Osteoblast (primary cell): Measurements from ENCODE around the gene LPIN3. TPM values are rescaled to one million over a fixed set of nuclear protein-coding genes. Genes with fewer than 3 reads are reported as not detected.

Experiments used
- DNase-seq: peaks from one replicate; pipeline ENCODE4 v3.0.0; 2011; ENCODE audit warnings: low spot score, mixed read lengths; ENCODE audit not compliant: insufficient read length; ENCODE audit errors: missing footprints
- H2AFZ ChIP-seq: 2 replicates; pipeline ENCODE4 v1.6.0; 2011; ENCODE audit warnings: mild to moderate bottlenecking, low read length
- H3K27ac ChIP-seq: 2 replicates; pipeline ENCODE4 v1.5.1; 2011; ENCODE audit warnings: mild to moderate bottlenecking, low read depth, low read length, moderate library complexity
- H3K27me3 ChIP-seq: 2 replicates; pipeline ENCODE4 v1.6.0; 2012; ENCODE audit warnings: mild to moderate bottlenecking, control low read depth, inconsistent platforms, low read length, moderate library complexity; ENCODE audit not compliant: insufficient read depth
- H3K36me3 ChIP-seq: 2 replicates; pipeline ENCODE4 v1.5.1; 2011; ENCODE audit warnings: mild to moderate bottlenecking, low read length, control low read depth, moderate library complexity; ENCODE audit not compliant: insufficient read depth
- H3K4me1 ChIP-seq: 2 replicates; pipeline ENCODE4 v1.5.1; 2011; ENCODE audit warnings: mild to moderate bottlenecking, low read length, control low read depth, moderate library complexity; ENCODE audit not compliant: insufficient read depth
- H3K4me2 ChIP-seq: 2 replicates; pipeline ENCODE4 v1.6.0; 2011; ENCODE audit warnings: mild to moderate bottlenecking, low read length; ENCODE audit not compliant: insufficient read depth
- H3K4me3 ChIP-seq: fragments of 200-600 bp; sonication (generic); 3 replicates; pipeline ENCODE4 v1.5.1; 2012; ENCODE audit warnings: mild to moderate bottlenecking, low read length, inconsistent platforms; ENCODE audit not compliant: insufficient read depth
- H3K79me2 ChIP-seq: 2 replicates; pipeline ENCODE4 v1.6.0; 2012; ENCODE audit warnings: mild to moderate bottlenecking, low read length, control low read depth, inconsistent platforms; ENCODE audit not compliant: insufficient read depth
- H3K9me3 ChIP-seq: 2 replicates; pipeline ENCODE4 v1.5.1; 2011; ENCODE audit warnings: low read depth, low read length, control low read depth
- H4K20me1 ChIP-seq: 2 replicates; pipeline ENCODE4 v1.6.0; 2012; ENCODE audit warnings: mild to moderate bottlenecking, low read length, control low read depth; ENCODE audit not compliant: insufficient read depth
- CTCF ChIP-seq: IDR thresholded peaks from 2 replicates; pipeline ENCODE4 v1.5.1; 2011; ENCODE audit warnings: mild to moderate bottlenecking, low read depth, low read length, moderate library complexity; ENCODE audit errors: extremely low read depth
- total RNA-seq: library from RNA; depleted of rRNA; stranded (reverse); fragments of >200 nt; gene quantifications from 2 replicates; pipeline ENCODE4 v1.2.3, GENCODE V29; 2012

LPIN3 gene
- total RNA-seq, 1 donor = 9.0 TPM

- Histone ChIP-seq H3K9me3 (no peaks in the 10 kb centered on the region), H3K79me2 (peaks cover 41% of the 10 kb centered on the region), H3K4me1 (peaks cover 32% of the 10 kb centered on the region), H4K20me1 (no peaks in the 10 kb centered on the region), H3K4me3 (peak overlapping the region; percentile 77), H3K4me2 (peak overlapping the region; percentile 92), H2AFZ (peak overlapping the region; percentile 38), H3K36me3 (peaks cover 8% of the 10 kb centered on the region), H3K27me3 (no peaks in the 10 kb centered on the region), H3K27ac (peak overlapping the region; percentile 84)
- TF ChIP-seq CTCF = no peak
- peak; percentile 96 for DNase-seq
These were observed 23.7 kb upstream of the LPIN3 start for GRCh38 chr20:41316602-41317545.

GRCh38 chr20:41317546-41318270 is 22.9 kb upstream of the LPIN3 start, which contains the start of gene ZHX3:
ZHX3 (minus strand) TSS chr20:41317731; CDS start chr20:41204916, 112,815 bp downstream.
- Histone ChIP-seq H4K20me1 (no peaks in the 10 kb centered on the region), H3K27ac (peak within 1 kb of the TSS; percentile 84), H3K4me3 (peak within 1 kb of the TSS; percentile 77), H3K79me2 (peaks cover 33% of the 10 kb centered on the region), H3K4me1 (peaks cover 32% of the 10 kb centered on the region), H3K27me3 (no peaks in the 10 kb centered on the region), H2AFZ (peak within 1 kb of the TSS; percentile 95), H3K4me2 (peak within 1 kb of the TSS; percentile 98), H3K36me3 (peaks cover under 1% of the 10 kb centered on the region), H3K9me3 (no peaks in the 10 kb centered on the region)
- peak; percentile 99 for DNase-seq
- no peak for TF ChIP-seq CTCF

GRCh38 chr20:41318271-41318649 is 22.4 kb upstream of the LPIN3 start:
- no peak for TF ChIP-seq CTCF
- Histone ChIP-seq H3K9me3 (no peaks in the 10 kb centered on the region), H3K36me3 (no peaks in the 10 kb centered on the region), H3K79me2 (peaks cover 27% of the 10 kb centered on the region), H3K4me2 (peak overlapping the region; percentile 98), H2AFZ (peak overlapping the region; percentile 95), H3K27me3 (no peaks in the 10 kb centered on the region), H4K20me1 (no peaks in the 10 kb centered on the region), H3K4me3 (peak overlapping the region; percentile 77), H3K4me1 (peaks cover 32% of the 10 kb centered on the region), H3K27ac (peak overlapping the region; percentile 81)
- no peak for DNase-seq

- no peaks in the 10 kb centered on the region for H3K9me3 ChIP-seq
- H3K79me2 ChIP-seq = peaks cover 7% of the 10 kb centered on the region
- no peak overlapping the region for H3K4me3 ChIP-seq
- H3K4me1 ChIP-seq = peaks cover 15% of the 10 kb centered on the region
- H3K27ac ChIP-seq = no peak overlapping the region
- DNase-seq = no peak
- no peaks in the 10 kb centered on the region for H3K27me3 ChIP-seq
- no peaks in the 10 kb centered on the region for H3K36me3 ChIP-seq
- H2AFZ ChIP-seq = no peak overlapping the region
- H3K4me2 ChIP-seq = no peak overlapping the region
- H4K20me1 ChIP-seq = no peaks in the 10 kb centered on the region
- no peak for TF ChIP-seq CTCF
These were observed 20.2 kb upstream of the LPIN3 start for GRCh38 chr20:41320441-41320840.
